ENCODE results near the gene C19orf25. TPM values are rescaled to one million over a fixed set of nuclear protein-coding genes. Genes with fewer than 3 reads are reported as not detected.
"Not testable (repeated sequence)": the region's sequence is repeated elsewhere in the genome, so short reads cannot be mapped to it uniquely, and the experiment has no call there.

C19orf25 gene
- total RNA-seq, 1 donor from 2014 or later = 41.9 TPM

DNA sequence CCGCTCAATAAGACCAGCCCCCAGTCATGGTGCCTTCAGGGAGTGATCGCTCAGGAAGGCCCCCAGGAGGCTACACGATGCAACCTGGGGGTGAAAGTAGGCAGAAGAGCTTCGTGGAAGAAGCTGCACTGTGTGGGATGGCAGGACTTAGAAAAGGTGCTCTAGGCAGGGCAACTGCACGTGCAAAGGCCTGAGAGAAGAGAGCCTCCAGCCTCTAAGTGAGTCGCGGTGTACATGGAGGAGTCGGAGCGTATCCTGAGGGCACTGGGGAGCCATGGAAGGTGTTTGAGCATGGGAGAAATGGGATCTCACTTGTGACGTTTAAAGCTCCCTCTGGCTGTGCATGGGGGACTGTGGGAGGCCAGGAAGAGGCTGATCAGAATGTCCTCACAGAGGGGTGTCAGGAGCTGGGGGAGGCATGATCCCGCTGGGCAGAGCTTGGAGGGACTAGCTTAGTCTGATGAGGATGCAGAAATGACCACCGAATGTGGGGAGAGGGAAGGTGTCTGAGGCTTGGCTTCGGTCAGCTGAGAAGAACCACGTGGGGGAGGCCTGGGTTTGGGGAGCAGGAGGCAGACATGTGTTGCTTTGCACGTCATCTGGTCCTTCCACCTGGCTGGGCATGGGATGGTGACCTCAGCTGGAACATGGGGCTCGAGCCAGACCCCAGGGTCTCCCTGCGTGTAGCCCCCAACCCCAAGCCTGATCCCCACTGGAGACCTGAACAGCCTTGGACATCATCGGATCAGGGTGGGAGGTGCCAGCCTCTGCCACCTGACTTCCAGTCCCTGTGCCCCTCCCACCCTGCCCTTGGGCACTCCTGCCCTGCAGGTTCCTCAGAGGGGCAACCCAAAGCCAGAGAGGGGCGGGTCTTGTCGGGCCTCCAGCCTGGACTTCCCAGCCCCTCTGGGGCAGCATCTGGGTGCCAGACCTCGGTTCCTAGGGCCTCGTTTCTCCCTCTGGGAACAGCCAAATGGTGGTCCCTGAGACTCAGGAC is 28.0 kb downstream of the C19orf25 start:
- DNase-seq (ENCODE audit: extremely low read depth, low read depth, low spot score) = no peak

DNA sequence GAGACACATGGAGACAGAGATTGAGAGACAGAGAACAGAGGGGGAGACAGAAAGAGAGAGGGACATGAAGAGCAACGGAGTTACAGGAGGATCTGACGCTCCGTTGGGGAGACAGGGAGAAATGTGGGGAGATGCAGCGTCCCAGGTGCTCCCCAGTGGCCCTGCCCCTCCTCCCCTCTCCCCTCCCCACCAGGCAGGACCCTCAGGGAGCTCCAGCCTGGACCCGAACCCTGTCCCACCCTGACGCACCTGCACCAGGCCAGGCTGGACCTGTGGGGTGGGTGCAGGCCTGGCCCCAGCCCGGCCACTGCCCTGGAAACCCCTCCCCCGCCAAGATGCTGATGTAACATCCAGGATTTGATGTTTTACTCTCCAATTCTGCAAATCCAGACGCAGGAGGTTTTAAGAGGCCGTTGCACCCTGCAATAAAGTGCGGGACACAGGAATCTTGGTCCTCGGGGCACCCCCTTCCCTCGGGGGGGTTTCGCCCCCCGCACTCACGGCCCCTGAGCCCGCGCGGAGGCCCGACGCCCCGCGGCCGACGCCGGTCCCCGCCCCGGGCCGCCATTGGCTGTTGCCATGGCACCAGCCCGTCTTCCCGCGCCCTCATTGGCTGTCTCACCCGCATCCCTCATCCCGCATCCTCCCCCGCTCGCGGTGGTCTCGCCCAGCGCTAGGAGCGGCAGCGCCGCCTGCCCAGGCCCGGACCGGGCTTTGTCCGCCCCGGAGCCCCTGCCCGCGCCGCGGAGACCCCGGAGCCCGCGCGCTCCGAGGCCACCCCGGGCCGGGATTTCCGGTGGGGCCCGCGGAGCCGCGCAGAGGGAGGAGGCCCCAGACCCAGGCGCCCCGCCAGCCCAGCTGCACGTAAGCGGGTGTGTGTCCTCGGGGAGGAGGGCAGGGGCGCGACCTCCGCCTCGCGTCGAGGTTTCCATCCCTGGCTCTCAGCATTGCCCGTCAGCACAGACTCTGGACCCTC is 29.3 kb downstream of the C19orf25 start, which contains the start of gene APC2:
Gene APC2 (plus strand): TSS at position 655 of the 976 bp plus-strand sequence. CDS start 2,881 bp downstream, outside the sequence.
- no peak for DNase-seq (ENCODE audit: extremely low read depth, low read depth, low spot score)

DNA sequence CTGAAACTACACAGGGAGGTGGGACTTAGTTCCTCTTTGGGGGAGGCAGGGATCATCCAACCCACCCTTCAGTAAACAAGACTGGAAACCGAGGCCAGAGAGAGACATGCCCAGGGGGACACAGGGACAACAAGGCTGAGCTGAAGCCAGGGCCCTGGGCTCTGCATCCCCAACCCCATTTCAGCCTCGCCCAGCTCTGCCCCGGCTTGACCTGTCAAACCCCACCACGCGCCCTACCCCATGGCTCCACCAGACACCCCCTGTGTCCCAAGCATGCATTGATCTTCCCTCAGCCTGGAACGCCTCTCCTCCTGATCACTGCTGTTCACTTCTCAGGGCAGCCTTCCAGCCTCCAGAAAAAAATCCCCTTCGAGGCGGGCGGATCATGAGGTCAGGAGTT is 31.1 kb downstream of the C19orf25 start:
- DNase-seq (ENCODE audit: extremely low read depth, low read depth, low spot score) = no peak

DNA sequence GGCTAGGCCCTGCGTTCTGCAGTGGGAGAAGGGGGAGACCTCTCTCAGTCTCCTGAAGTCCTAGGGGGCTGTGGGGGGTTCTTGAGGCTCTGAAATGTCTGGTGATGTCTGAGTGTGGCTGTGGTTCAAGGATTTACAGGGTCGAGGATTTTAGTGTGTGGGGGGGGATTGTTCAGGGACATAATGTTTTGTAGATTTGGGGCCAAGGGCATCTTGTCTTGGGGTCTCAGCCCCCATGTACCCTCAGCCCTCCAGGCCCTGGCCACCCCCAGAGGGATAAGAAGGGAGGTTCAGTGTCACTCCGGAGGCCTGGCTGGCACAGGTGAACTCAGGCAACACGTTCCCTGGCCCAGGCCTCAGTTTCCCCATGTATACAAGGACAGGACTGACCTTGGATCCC is 31.5 kb downstream of the C19orf25 start:
- no peak for DNase-seq (ENCODE audit: extremely low read depth, low read depth, low spot score)

DNA sequence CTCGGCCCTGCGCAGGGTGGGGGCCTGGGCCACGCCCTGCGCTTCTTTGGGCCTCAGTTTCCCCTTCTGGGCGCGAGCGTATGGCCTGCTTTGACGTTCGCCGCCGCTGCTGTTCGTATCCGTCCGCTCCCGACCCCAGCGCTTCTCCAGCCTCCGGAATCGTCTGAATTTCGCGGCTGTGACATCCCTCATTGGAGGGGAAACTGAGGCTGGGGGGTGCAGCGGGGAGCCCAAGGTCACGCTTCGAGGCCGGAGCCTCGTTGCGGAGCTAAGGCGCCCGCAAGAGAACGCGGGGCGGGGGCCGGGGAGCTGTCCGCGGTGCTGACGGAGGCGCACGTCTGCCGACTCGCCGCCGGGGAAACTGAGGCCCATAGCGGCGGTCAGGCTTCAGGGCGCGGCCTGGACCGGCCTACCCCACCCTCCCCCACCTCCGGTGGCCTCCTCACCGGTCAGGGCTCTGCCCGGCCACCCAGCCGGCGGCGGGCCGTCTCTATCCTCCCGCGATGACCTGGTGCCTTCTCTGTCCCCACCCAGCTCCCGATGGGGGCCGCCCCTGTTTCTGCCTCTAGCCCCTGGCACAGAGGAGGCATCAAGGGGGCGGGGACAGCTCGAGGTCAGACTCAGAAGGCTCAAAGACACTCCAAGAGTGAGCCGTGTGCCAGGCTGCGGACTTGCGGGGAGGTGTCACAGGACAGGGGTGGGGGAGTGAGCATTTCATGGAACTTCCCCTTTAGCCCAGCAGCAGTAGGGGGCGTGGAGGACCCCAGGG is 32.1 kb downstream of the C19orf25 start:
- DNase-seq (ENCODE audit: extremely low read depth, low read depth, low spot score) = no peak

DNA sequence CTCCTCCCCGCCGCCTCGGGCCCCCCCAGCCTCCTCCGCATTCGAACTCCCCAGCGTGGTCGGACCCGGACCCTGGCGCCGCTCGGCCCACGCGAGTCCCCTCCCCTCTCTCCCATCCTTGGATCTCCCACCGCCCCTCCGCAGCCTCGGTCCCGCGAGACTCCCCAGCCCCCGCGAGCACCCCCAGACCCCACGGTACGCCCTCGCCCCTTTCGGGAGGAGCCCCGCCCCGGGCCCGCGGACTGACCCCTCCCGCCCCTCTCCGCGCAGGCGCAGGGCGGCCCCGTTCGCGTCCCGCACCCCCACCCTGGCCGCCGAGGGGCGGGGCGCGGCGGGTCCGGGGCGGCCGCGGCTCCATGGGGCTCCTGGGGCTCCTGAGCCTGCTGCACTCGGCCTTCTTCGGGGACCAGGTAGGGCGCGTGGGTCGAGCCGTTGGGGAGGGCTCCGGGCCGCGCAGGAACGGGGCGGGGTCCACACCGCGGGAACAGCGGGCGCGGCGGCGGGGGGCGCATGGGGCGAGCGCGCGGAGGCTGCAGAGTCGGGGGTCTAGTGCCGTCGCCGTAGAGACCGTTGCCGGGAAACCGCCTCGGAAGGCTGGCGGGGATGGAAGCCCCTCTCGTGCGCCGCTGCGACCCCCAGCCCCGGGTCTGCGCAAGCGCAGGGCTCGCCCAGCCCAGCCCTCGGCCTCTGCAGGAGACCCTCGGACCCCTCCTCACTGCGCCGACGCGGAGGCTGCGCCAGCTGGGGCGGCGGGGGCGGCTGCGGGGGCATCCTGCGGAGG is 32.9 kb downstream of the C19orf25 start:
- no peak for DNase-seq (ENCODE audit: extremely low read depth, low read depth, low spot score)

DNA sequence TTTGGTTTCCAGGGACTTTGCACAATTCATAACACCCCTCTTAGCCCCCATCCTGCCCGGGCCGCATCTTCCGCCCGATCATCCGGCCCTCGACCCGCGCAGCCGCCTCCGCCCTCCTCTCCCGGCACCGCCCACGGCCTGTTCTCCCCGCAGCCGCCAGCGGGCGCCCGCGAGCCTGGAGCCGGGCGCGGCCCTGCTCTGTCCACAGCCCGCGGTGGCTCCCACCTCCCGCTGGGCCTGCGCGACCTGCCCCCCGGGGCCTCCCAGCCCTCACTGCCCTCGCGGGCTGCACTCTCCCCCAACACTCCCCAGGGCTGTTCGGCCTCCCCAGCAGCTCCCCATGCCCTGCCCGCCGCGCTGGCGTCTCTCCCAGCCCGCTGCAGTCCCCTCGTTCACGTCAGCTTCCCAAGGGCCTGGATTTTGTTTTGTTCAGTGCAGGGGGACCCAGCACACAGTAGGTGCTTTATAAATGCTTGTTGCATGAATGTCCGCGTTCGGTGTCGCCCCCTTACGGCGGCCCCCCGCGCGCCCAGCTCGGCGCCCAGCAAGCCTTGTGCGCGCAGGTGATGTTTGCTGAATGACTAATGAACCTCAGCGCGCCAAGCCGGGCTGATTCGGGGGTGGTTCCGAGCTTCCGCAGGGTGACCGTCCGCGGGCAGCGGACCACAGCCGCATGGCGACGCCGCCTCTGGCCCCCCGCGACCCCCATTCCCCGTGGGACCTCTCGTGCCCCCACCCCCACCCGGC is 33.7 kb downstream of the C19orf25 start:
- no peak for DNase-seq (ENCODE audit: extremely low read depth, low read depth, low spot score)

DNA sequence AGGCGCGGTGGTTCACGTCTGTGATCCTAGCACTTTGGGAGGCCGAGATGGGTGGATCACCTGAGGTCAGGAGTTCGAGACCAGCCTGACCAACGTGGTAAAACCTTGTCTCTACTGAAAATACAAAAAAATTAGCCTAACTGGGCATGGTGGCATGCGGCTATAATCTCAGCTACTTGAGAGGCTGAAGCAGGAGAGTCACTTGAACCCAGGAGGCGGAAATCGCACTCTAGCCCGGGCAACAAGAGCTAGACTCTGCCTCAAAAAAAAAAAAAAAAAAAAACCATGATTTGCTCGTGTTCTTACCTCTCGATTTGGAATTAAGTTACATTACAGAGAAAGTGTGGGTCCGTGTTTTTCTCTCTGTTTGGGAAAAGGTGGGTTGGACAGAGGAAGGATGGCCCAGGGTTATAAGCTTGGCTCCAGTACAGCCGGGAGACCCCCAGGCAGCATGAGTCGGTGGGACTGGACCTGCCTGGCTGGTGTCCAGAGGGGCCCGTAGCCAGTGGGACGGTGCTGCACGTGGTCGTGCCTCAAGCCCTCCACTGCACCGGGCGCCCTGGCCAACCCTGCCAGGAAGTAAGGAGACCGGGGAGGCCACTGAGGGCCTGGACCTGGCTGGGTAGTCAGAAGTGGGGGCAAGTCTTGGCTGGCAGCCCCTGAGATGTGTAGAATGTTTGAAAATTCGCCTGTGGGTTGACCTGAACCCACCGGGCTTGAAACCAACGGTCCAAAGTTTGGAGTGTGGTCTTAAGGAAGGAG is 37.2 kb downstream of the C19orf25 start:
- DNase-seq (ENCODE audit: extremely low read depth, low read depth, low spot score) = no peak

DNA sequence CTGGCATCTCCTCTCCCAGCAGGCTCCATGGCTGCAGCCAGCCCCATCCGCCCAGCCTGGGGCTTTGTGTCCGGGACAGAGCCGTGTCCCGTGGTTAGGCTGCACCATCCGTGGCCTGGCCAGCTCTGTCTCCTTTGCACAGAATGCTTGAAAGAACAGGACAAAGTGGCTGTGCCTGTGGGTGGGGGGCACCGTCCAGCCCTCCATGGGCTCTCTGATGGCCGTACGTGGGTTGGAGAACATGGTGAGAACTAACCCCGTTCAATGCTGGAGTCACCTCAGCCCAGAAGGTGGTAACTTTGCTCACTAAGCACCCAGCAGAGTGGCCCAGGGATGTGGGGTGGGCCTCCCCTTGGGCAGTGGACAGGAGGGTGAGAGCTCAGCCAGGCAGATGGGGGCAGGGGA is 38.0 kb downstream of the C19orf25 start:
- no peak for DNase-seq (ENCODE audit: extremely low read depth, low read depth, low spot score)

DNA sequence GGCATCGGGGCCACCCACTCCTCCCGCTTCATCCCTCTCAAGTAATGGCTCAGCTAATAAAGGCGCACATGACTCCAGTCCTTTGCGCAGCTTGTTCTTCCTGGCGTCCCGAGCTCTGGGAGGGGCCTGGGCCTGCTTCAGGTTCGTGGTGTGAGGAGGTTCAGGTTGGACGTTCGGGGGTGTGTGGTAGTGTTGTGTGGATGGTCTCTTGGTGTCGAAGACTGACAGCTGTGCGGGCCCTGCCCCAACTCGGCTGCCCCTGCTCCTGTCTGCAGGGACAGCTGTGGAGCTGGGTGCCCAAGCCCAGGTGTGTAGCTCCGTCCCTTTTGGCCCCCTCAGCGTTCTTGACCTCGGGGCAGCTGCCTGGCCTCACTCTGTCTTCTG is 38.6 kb downstream of the C19orf25 start:
- DNase-seq (ENCODE audit: extremely low read depth, low read depth, low spot score) = no peak

DNA sequence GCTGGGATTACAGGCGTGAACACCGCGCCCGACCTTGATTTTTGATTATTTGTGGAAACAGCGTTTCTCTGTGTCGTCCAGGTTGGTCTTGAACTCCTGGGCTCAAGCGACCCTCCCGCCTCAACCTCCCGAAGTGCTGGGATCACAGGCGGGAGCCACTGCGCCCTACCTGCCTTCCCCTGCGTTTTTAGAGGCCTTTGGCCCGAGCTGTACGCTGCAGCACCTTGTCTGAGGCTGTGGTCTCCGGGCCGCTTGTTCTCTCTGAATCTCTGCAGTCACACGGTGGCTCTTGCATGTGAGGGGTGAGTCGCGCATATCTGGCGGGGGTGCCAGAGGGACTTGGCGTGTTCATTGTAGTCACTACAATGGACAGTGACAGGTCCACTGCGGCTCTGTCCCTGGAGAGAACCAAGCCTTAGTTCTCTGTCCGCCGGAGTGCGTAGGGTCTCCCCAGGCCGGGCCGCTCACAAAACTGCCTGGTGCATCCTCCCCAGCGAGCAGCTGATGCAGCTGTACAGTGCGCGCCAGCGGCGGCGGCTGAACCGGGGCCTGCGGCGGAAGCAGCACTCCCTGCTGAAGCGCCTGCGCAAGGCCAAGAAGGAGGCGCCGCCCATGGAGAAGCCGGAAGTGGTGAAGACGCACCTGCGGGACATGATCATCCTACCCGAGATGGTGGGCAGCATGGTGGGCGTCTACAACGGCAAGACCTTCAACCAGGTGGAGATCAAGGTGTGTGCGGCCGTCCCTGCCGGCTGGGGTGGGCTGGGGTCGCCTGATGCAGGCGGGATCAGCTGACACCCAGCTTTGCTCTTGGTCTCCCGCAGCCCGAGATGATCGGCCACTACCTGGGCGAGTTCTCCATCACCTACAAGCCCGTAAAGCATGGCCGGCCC is 39.2 kb downstream of the C19orf25 start:
- DNase-seq (ENCODE audit: extremely low read depth, low read depth, low spot score) = not testable (repeated sequence)

DNA sequence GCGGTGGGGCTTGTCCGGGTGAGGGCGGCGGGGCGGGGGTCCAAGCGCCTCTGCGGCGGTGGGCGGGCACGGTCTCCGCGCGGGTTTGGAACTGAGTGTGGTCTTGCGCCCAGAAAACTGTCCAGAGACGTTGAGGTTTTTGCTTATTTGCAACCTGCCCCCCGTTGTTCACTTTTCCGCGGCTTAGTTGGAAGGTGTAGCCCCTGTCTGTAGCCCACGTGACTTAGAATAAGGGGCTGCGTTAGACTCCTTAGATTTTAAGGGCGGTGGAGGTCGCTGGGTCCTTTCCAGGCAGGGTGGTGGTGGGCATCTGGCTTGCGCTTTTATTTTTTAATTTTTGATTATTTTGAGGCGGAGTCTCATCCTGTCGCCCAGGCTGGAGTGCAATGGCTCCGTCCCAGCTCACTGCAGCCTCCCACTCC is 40.1 kb downstream of the C19orf25 start:
- DNase-seq (ENCODE audit: extremely low read depth, low read depth, low spot score) = no peak

DNA sequence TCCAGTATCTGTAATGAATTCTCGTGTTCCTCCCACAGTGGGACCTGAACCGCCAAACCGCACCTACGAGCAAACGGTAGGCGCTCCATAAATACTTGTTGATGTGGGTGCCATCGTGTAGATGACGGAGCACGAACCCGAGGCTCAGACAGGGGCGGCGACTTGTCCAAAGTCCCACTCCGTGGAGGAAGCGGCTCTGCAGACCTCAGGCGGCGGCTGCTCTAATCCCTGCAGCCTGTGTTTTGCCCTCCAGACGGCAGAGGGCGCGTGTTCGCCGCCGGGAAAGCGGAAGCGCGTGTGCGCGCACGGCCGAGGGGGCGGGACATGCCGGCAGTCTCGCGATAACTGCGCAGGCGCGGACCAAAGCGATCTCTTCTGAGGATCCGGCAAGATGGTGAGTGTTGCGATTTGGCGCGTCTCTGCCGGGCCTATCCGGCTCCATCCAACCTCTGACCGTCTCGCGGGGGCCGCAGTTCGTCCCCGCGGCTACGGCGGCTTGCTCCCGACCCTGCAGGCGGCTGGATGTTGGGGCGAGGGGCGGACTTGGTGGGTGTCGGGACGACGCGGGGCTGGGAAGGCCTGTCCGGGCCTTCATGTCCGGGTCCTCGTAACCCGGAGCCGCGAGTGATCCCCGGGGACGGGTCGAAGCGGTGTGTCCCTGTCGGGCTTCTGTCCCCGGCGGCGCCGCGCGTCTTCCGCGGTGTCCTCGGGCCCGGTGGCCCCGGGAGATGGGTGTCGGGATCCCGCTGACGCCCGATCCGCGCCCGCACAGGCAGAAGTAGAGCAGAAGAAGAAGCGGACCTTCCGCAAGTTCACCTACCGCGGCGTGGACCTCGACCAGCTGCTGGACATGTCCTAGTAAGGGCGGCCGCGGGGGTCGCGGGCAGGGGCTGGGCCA is 40.7 kb downstream of the C19orf25 start, which contains the start of gene RPS15:
Gene RPS15 (plus strand): TSS at position 362 of the 898 bp plus-strand sequence. CDS start 30 bp downstream, at position 392.
- DNase-seq (ENCODE audit: extremely low read depth, low read depth, low spot score) = peak; percentile 55

DNA sequence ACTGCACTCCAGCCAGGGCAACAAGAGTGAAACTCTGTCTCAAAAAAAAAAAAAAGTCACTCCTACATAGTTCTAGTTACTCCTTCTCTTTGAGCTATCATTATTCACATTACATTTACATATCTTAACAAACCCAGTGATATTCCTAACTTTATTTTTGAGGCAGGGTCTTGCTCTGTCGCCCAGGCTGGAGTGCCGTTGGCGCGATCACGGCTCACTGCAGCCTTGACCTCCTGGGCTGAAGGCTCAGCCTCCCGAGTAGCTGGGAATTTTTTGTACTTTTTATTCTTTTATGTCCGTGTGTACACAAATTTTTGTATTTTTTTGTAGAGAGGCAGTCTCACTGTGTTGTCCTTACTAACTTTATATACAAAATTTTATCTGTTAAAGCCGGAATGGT is 41.4 kb downstream of the C19orf25 start:
- no peak for DNase-seq (ENCODE audit: extremely low read depth, low read depth, low spot score)

DNA sequence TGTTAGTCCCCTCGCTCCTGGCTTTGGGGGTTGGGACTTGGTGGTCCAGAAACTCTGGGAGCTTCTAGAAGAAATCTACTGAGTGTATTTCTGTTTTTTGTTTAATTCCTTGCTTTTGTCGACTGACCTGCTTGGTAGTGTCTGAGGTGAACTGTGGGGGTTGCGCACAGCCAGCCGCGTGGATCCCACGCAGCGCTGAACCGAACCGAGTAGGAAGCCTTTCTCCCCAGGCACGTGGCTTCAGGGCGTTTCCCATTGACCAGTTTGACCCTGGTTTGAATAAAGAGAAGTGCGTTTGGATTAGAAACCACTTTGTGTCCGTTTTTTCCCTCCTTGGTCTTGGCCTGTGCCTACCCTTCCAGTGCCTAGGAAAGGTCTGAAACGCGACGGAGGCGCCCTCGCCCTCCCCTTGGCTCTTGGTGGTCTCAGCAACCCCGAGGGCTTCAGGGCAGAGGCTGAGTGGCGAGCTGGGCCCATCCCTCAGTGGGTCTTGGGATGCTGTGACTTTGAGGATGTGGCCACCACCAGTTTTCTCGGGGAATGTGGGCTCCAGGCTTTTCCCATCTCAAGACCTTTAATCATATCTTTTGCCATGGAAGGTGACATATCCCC is 43.5 kb downstream of the C19orf25 start:
- DNase-seq (ENCODE audit: extremely low read depth, low read depth, low spot score) = no peak
